HepG2 (cell line): ENCODE results near the gene PDLIM4. TPM values are rescaled to one million over a fixed set of nuclear protein-coding genes. Genes with fewer than 3 reads are reported as not detected.
A peak's percentile ranks its signal among the peaks of the same experiment; 100 is the strongest.

Experiments
- ARID2 ChIP-seq: sonication (generic); formaldehyde crosslinking; IDR thresholded peaks from 2 replicates; pipeline ENCODE4 v1.8.1; 2022; ENCODE audit warnings: mild to moderate bottlenecking, missing genetic modification reagents, borderline replicate concordance
- BORCS8-MEF2B ChIP-seq: sonication (generic); formaldehyde crosslinking; IDR thresholded peaks from 2 replicates; pipeline ENCODE4 v1.8.0; 2022; ENCODE audit warnings: mild to moderate bottlenecking, missing genetic modification reagents
- FOXK1 ChIP-seq: sonication (generic); formaldehyde crosslinking; IDR thresholded peaks from 2 replicates; pipeline ENCODE4 v1.4.0; 2020; ENCODE audit warnings: low read depth, missing genetic modification reagents, borderline replicate concordance
- HOXA7 ChIP-seq: sonication (generic); formaldehyde crosslinking; IDR thresholded peaks from 2 replicates; pipeline ENCODE4 v1.8.1; 2022; ENCODE audit warnings: mild to moderate bottlenecking, missing genetic modification reagents, moderate library complexity
- KDM2A ChIP-seq: sonication (generic); formaldehyde crosslinking; IDR thresholded peaks from 2 replicates; pipeline ENCODE4 v1.4.0; 2020; ENCODE audit warnings: low read depth, missing genetic modification reagents, borderline replicate concordance
- PPARG ChIP-seq: conservative IDR thresholded peaks from 2 replicates; pipeline ENCODE4 v1.6.1; 2016; ENCODE audit warnings: missing biosample characterization, missing genetic modification reagents
- RAD21 ChIP-seq: fragments of 450-650 bp; formaldehyde crosslinking; IDR thresholded peaks from 2 replicates; pipeline ENCODE4 v1.5.0; 2020; ENCODE audit warnings: mild to moderate bottlenecking
- TFDP1 ChIP-seq: IDR thresholded peaks from 2 replicates; pipeline ENCODE4 v1.6.1; 2016; ENCODE audit warnings: missing compliant biosample characterization, missing genetic modification reagents, borderline replicate concordance
- ZBTB40 ChIP-seq, 2 experiments: fragments of 450-650 bp in 1 of 2; sonication (generic) in 1 of 2; formaldehyde crosslinking in 1 of 2; IDR thresholded peaks; 2 replicates each; pipeline versions ENCODE4 v1.6.1 to v1.8.0; 2016 to 2022; ENCODE audit warnings: antibody characterized with exemption in 1 of 2, mild to moderate bottlenecking in 1 of 2, missing genetic modification reagents in 1 of 2
- ZIK1 ChIP-seq: sonication (generic); formaldehyde crosslinking; IDR thresholded peaks from 2 replicates; pipeline ENCODE4 v1.5.0; 2020; ENCODE audit warnings: mild to moderate bottlenecking, low read depth, missing genetic modification reagents, borderline replicate concordance
- ZNF556 ChIP-seq: sonication (generic); formaldehyde crosslinking; IDR thresholded peaks from 2 replicates; pipeline ENCODE4 v1.4.0; 2020; ENCODE audit warnings: mild to moderate bottlenecking, missing genetic modification reagents, borderline replicate concordance
- ZNF616 ChIP-seq: sonication (generic); formaldehyde crosslinking; IDR thresholded peaks from 2 replicates; pipeline ENCODE4 v1.5.0; 2020; ENCODE audit warnings: low read depth, mild to moderate bottlenecking, missing genetic modification reagents
- ZSCAN25 ChIP-seq: sonication (generic); formaldehyde crosslinking; IDR thresholded peaks from 2 replicates; pipeline ENCODE4 v1.8.0; 2022; ENCODE audit warnings: mild to moderate bottlenecking, missing genetic modification reagents
- polyA plus RNA-seq, 8 experiments: library from polyadenylated mRNA; depleted of rRNA in 3 of 8; stranded (reverse) in 7 of 8; unstranded in 1 of 8; fragments of >200 nt; fragmentation: Illumina TruSeq in 4 of 8; extraction: Trizol in 4 of 8; gene quantifications; 2 replicates each; pipeline versions ENCODE4 v1.2.1 to v1.2.3, GENCODE V29; 2011 to 2016; ENCODE audit warnings: low read depth in 4 of 8, missing spikeins in 1 of 8, mixed read lengths in 1 of 8; ENCODE audit not compliant: insufficient read depth in 1 of 8
- total RNA-seq, 5 experiments: library from RNA; depleted of rRNA; stranded (reverse); fragments of >200 nt; fragmentation: Illumina TruSeq; extraction: Trizol; gene quantifications; 2 replicates each; pipeline ENCODE4 v1.2.3, GENCODE V29; 2016; ENCODE audit warnings: low read depth in 1 of 5
- TF ChIP-seq, protein P1 (sequence below): fragments of 450-650 bp; IDR thresholded peaks from 2 replicates; pipeline ENCODE4 v1.6.1; 2017; ENCODE audit warnings: mild to moderate bottlenecking

Gene PDLIM4
- total and polyA plus RNA-seq, 2 of the 13 experiments (the other 11 are each of a cell fraction or from before 2014, with no cell fraction given): 1.1 to 2.3 TPM

GRCh38 chr5:132293992-132294727 is 36.7 kb downstream of the PDLIM4 start, which contains the start of gene SLC22A4 (continued):
- TF ChIP-seq PPARG (CRISPR knock-in tag): no peak; the same call in none of the 2 replicates
- no peak for TF ChIP-seq ZBTB40 (IDR thresholded peaks at IDR 0.05)
- 0 out of 2 replicates have a peak, but pooled peaks have one; percentile 42 for TF ChIP-seq ZBTB40 (CRISPR knock-in tag; IDR thresholded peaks at IDR 0.05)
- TF ChIP-seq ZIK1 (CRISPR knock-in tag): peak; percentile 47; the same call in 1 of the 2 replicates
- peak; percentile 83 for TF ChIP-seq KDM2A (CRISPR knock-in tag)
- TF ChIP-seq HOXA7 (CRISPR knock-in tag): no peak
- peak; percentile 76; the same call in 1 of the 2 replicates for TF ChIP-seq TFDP1 (CRISPR knock-in tag)
- peak; percentile 2; the same call in 1 of the 2 replicates for TF ChIP-seq ZNF556
- TF ChIP-seq ZNF616 (CRISPR knock-in tag): peak; percentile 90
- TF ChIP-seq, protein P1, sequence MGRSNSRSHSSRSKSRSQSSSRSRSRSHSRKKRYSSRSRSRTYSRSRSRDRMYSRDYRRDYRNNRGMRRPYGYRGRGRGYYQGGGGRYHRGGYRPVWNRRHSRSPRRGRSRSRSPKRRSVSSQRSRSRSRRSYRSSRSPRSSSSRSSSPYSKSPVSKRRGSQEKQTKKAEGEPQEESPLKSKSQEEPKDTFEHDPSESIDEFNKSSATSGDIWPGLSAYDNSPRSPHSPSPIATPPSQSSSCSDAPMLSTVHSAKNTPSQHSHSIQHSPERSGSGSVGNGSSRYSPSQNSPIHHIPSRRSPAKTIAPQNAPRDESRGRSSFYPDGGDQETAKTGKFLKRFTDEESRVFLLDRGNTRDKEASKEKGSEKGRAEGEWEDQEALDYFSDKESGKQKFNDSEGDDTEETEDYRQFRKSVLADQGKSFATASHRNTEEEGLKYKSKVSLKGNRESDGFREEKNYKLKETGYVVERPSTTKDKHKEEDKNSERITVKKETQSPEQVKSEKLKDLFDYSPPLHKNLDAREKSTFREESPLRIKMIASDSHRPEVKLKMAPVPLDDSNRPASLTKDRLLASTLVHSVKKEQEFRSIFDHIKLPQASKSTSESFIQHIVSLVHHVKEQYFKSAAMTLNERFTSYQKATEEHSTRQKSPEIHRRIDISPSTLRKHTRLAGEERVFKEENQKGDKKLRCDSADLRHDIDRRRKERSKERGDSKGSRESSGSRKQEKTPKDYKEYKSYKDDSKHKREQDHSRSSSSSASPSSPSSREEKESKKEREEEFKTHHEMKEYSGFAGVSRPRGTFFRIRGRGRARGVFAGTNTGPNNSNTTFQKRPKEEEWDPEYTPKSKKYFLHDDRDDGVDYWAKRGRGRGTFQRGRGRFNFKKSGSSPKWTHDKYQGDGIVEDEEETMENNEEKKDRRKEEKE: no peak
- 0 out of 2 replicates have a peak, but pooled peaks have one; percentile 8 for TF ChIP-seq ZSCAN25
- TF ChIP-seq RAD21 (CRISPR knock-in tag): peak; percentile 40; the same call in 1 of the 2 replicates
- TF ChIP-seq ARID2 (CRISPR knock-in tag): no peak
- TF ChIP-seq BORCS8-MEF2B (CRISPR knock-in tag): no peak
- peak; percentile 30; the same call in 1 of the 2 replicates for TF ChIP-seq FOXK1 (CRISPR knock-in tag)
